HepG2 (cell line): ENCODE measurements around the gene ANKRD44. TPM values are rescaled to one million over a fixed set of nuclear protein-coding genes. Genes with fewer than 3 reads are reported as not detected.

Source experiments
- ATAC-seq: fragments of 200-7000 bp; cut with Tn5 transposase; 3 replicates; pipeline ENCODE4 v1.9.1; 2020; ENCODE audit warnings: mild to moderate bottlenecking, moderate library complexity
- BruUV-seq: library from RNA; stranded (reverse); fragments of 400-500 nt; replicated peaks from 2 replicates; lab custom pipeline; 2021; lab: Mats Ljungman, UMichigan
- CTCF ChIA-PET: fragments of 300-600 bp; formaldehyde crosslinking; extraction: SDS; loops from one replicate; lab custom pipeline; 2021; ENCODE audit warnings: low total read pairs, inconsistent platforms, low intra/inter-chr PET ratio; lab: Yijun Ruan, JAX
- POLR2A ChIA-PET: fragments of 350-600 bp; sonication (Branson Sonifier 250); formaldehyde crosslinking; loops from one replicate; lab custom pipeline; 2020; ENCODE audit warnings: antibody characterized with exemption, inconsistent platforms; lab: Yijun Ruan, JAX
- DNase-seq: peaks from one replicate; pipeline ENCODE4 v3.0.0-alpha.2; 2015; ENCODE audit warnings: low spot score
- FAIRE-seq: peaks from 3 replicates; lab custom pipeline; 2011; peaks lifted over from hg19 to GRCh38; lab: Jason Lieb, UNC
- H2AFZ ChIP-seq: one replicate; pipeline ENCODE4 v1.6.1; 2011; ENCODE audit warnings: low read length, inconsistent platforms
- H3K27ac ChIP-seq: fragments of 300-600 bp; 3 replicates; pipeline ENCODE4 v1.8.0; 2011; ENCODE audit warnings: mixed run types, mild to moderate bottlenecking, mixed read lengths, low read length, inconsistent platforms; ENCODE audit not compliant: insufficient read depth; ENCODE audit errors: extremely low read length
- H3K27me3 ChIP-seq, 2 experiments: fragments of 200-600 bp in 1 of 2; 2 replicates in 1 of 2; 3 replicates in 1 of 2; pipeline versions ENCODE4 v1.6.0 to v1.8.0; 2011; ENCODE audit warnings: low read length in 2 of 2, mild to moderate bottlenecking in 2 of 2, moderate library complexity in 2 of 2, inconsistent platforms in 1 of 2; ENCODE audit not compliant: insufficient read depth in 2 of 2, control insufficient read depth in 1 of 2
- H3K36me3 ChIP-seq, 2 experiments: fragments of 200-600 bp in 1 of 2; replicated peaks in 1 of 2; 2 replicates in 1 of 2; 3 replicates in 1 of 2; pipeline versions ENCODE4 v1.5.1 to v1.8.0; 2011; ENCODE audit warnings: low read length in 2 of 2, inconsistent platforms in 1 of 2; ENCODE audit not compliant: insufficient read depth in 2 of 2, control insufficient read depth in 1 of 2
- H3K4me1 ChIP-seq: 2 replicates; pipeline ENCODE4 v1.5.1; 2012; ENCODE audit warnings: low read length, inconsistent platforms; ENCODE audit not compliant: insufficient read depth
- H3K4me2 ChIP-seq: 2 replicates; pipeline ENCODE4 v1.6.0; 2011; ENCODE audit warnings: low read depth, low read length, inconsistent platforms
- H3K4me3 ChIP-seq, 3 experiments: fragments of 200-600 bp in 1 of 3; sonication (generic), shearing (Covaris generic) in 1 of 3; replicated peaks in 1 of 3; 2 replicates each; pipeline ENCODE4 v1.5.1; 2011 to 2016; ENCODE audit warnings: low read length in 3 of 3, inconsistent platforms in 2 of 3, low read depth in 2 of 3, mild to moderate bottlenecking in 2 of 3, control low read depth in 1 of 3, mixed read lengths in 1 of 3; ENCODE audit not compliant: insufficient read depth in 1 of 3
- H3K79me2 ChIP-seq: one replicate; pipeline ENCODE4 v1.6.1; 2011; ENCODE audit warnings: low read length, inconsistent platforms; ENCODE audit not compliant: insufficient read depth
- H3K9ac ChIP-seq: 2 replicates; pipeline ENCODE4 v1.6.0; 2011; ENCODE audit warnings: mild to moderate bottlenecking, low read depth, low read length, inconsistent platforms; ENCODE audit not compliant: insufficient read depth
- H3K9me3 ChIP-seq: 2 replicates; pipeline ENCODE4 v1.5.1; 2012; ENCODE audit warnings: mild to moderate bottlenecking, low read length
- H4K20me1 ChIP-seq: 2 replicates; pipeline ENCODE4 v1.6.0; 2011; ENCODE audit warnings: inconsistent platforms, mild to moderate bottlenecking, low read length, moderate library complexity; ENCODE audit not compliant: insufficient read depth
- ARNT ChIP-seq: fragments of 450-650 bp; IDR thresholded peaks from 2 replicates; pipeline ENCODE4 v1.6.1; 2017
- BCLAF1 ChIP-seq: fragments of 450-650 bp; IDR thresholded peaks from 2 replicates; pipeline ENCODE4 v1.6.1; 2017; ENCODE audit warnings: mild to moderate bottlenecking
- CREB3 ChIP-seq: sonication (generic); formaldehyde crosslinking; IDR thresholded peaks from 2 replicates; pipeline ENCODE4 v1.5.0; 2020; ENCODE audit warnings: missing genetic modification reagents
- ETS1 ChIP-seq: sonication (generic); formaldehyde crosslinking; IDR thresholded peaks from 2 replicates; pipeline ENCODE4 v1.4.0; 2020; ENCODE audit warnings: missing genetic modification reagents
- FIP1L1 ChIP-seq: fragments of 200-400 bp; formaldehyde crosslinking; IDR thresholded peaks from 2 replicates; pipeline ENCODE4 v1.6.1; 2018; ENCODE audit warnings: low read depth, mild to moderate bottlenecking, low read length, moderate library complexity, borderline replicate concordance; ENCODE audit not compliant: insufficient read depth
- MXD3 ChIP-seq: IDR thresholded peaks from 2 replicates; pipeline ENCODE4 v1.6.1; 2016; ENCODE audit warnings: mild to moderate bottlenecking, missing biosample characterization, missing genetic modification reagents
- MZF1 ChIP-seq: sonication (generic); formaldehyde crosslinking; IDR thresholded peaks from 2 replicates; pipeline ENCODE4 v1.8.1; 2023; ENCODE audit warnings: mild to moderate bottlenecking, missing genetic modification reagents, borderline replicate concordance
- POGZ ChIP-seq: sonication (generic); formaldehyde crosslinking; IDR thresholded peaks from 2 replicates; pipeline ENCODE4 v1.4.0; 2020; ENCODE audit warnings: mild to moderate bottlenecking, missing genetic modification reagents
- POLR2AphosphoS5 ChIP-seq: IDR thresholded peaks from 2 replicates; pipeline ENCODE4 v1.6.1; 2012; ENCODE audit warnings: low read depth, low read length
- SKI ChIP-seq: fragments of 450-650 bp; IDR thresholded peaks from one replicate; pipeline ENCODE4 v1.6.1; 2018; ENCODE audit warnings: mild to moderate bottlenecking; ENCODE audit not compliant: partially characterized antibody
- TBL1XR1 ChIP-seq: fragments of 150-350 bp; IDR thresholded peaks from 2 replicates; pipeline ENCODE4 v1.6.1; 2014; ENCODE audit warnings: borderline replicate concordance, low read length; ENCODE audit not compliant: partially characterized antibody
- THYN1 ChIP-seq: sonication (generic); formaldehyde crosslinking; IDR thresholded peaks from 2 replicates; pipeline ENCODE4 v1.8.1; 2023; ENCODE audit warnings: low read depth, mild to moderate bottlenecking, moderate library complexity, missing genetic modification reagents, borderline replicate concordance
- ZBTB3 ChIP-seq: sonication (generic); formaldehyde crosslinking; IDR thresholded peaks from 2 replicates; pipeline ENCODE4 v1.4.0; 2020; ENCODE audit warnings: low read depth, mild to moderate bottlenecking, moderate library complexity, missing genetic modification reagents, borderline replicate concordance
- ZFP82 ChIP-seq: sonication (generic); formaldehyde crosslinking; IDR thresholded peaks from 2 replicates; pipeline ENCODE4 v1.5.1; 2020; ENCODE audit warnings: mild to moderate bottlenecking, missing genetic modification reagents, borderline replicate concordance
- ZNF704 ChIP-seq: sonication (generic); formaldehyde crosslinking; IDR thresholded peaks from 2 replicates; pipeline ENCODE4 v1.8.1; 2023; ENCODE audit warnings: mild to moderate bottlenecking, inconsistent platforms, moderate library complexity, missing genetic modification reagents, borderline replicate concordance
- ZNF724P ChIP-seq: sonication (generic); formaldehyde crosslinking; IDR thresholded peaks from 2 replicates; pipeline ENCODE4 v1.8.0; 2022; ENCODE audit warnings: missing genetic modification reagents, borderline replicate concordance
- ZNF839 ChIP-seq: sonication (generic); formaldehyde crosslinking; IDR thresholded peaks from 2 replicates; pipeline ENCODE4 v1.4.0; 2020; ENCODE audit warnings: missing genetic modification reagents, mild to moderate bottlenecking, borderline replicate concordance
- ZSCAN22 ChIP-seq: sonication (generic); formaldehyde crosslinking; IDR thresholded peaks from 2 replicates; pipeline ENCODE4 v1.4.0; 2020; ENCODE audit warnings: mild to moderate bottlenecking, missing genetic modification reagents
- WGBS: methylation state at CpG from one replicate; pipeline ENCODE4 v1.1.6; 2017; ENCODE audit warnings: low lambda C conversion rate; 5-methylcytosine and 5-hydroxymethylcytosine counted together
- in situ Hi-C: cut with HindIII; loops from 2 replicates; pipeline ENCODE4 v1.10.0; 2017; ENCODE audit warnings: low pct_unique_long_range_greater_than_20kb; ENCODE audit not compliant: extremely low pct_ligation_motif_present
- intact Hi-C: fragments of 100-400 bp; cut with micrococcal nuclease; formaldehyde crosslinking; loops from one replicate; pipeline ENCODE4 v1.10.0; 2022; ENCODE audit not compliant: unreplicated experiment
- polyA plus RNA-seq, 8 experiments: library from polyadenylated mRNA; depleted of rRNA in 3 of 8; stranded (reverse) in 7 of 8; unstranded in 1 of 8; fragments of >200 nt; fragmentation: Illumina TruSeq in 4 of 8; extraction: Trizol in 4 of 8; gene quantifications; 2 replicates each; pipeline versions ENCODE4 v1.2.1 to v1.2.3, GENCODE V29; 2011 to 2016; ENCODE audit warnings: low read depth in 4 of 8, missing spikeins in 1 of 8, mixed read lengths in 1 of 8; ENCODE audit not compliant: insufficient read depth in 1 of 8
- total RNA-seq, 5 experiments: library from RNA; depleted of rRNA; stranded (reverse); fragments of >200 nt; fragmentation: Illumina TruSeq; extraction: Trizol; gene quantifications; 2 replicates each; pipeline ENCODE4 v1.2.3, GENCODE V29; 2016; ENCODE audit warnings: low read depth in 1 of 5

ANKRD44 gene
- total and polyA plus RNA-seq, 2 of the 13 experiments (the other 11 are each of a cell fraction or from before 2014, with no cell fraction given): 0.04 to 0.11 TPM

- peak overlapping the region; percentile 21 for H2AFZ ChIP-seq
- ChIA-PET CTCF (no interaction called here), POLR2A (interaction anchor here (1.0 kb wide), 1 partner anchor 295 kb away, joined by 4 read pairs; the partner anchor contains the start of gene COQ10B)
- DNase-seq: no peak
- no peaks in the 10 kb centered on the region for H3K79me2 ChIP-seq
- no peak overlapping the region; a peak in 1 of 6 replicates for H3K4me3 ChIP-seq
- H3K27me3 ChIP-seq: peaks cover 0 to 4% of the 10 kb centered on the region in 2 experiments; a peak in 2 of 5 replicates
- no peaks in the 10 kb centered on the region for H3K36me3 ChIP-seq
- H3K9me3 ChIP-seq: no peaks in the 10 kb centered on the region
- no peak; the same call in 2 of the 3 replicates for ATAC-seq
- BruUV-seq: no TSS peak
- H3K4me2 ChIP-seq: peak overlapping the region; percentile 63
- peaks cover 37% of the 10 kb centered on the region for H3K4me1 ChIP-seq
- in situ Hi-C loops: no loop called here
- H3K27ac ChIP-seq: no peak overlapping the region
- intact Hi-C loops: no loop called here
- FAIRE-seq: no peak
- 63% methylated on average over 9 of the region's 9 CpGs for WGBS
- H3K9ac ChIP-seq: no peak overlapping the region
- no peaks in the 10 kb centered on the region for H4K20me1 ChIP-seq
- no peak for TF ChIP-seq ZNF724P (CRISPR knock-in tag)
- no peak for TF ChIP-seq POGZ
- no peak for TF ChIP-seq ZNF839 (CRISPR knock-in tag)
- TF ChIP-seq ZNF704 (CRISPR knock-in tag): no peak
- TF ChIP-seq CREB3 (CRISPR knock-in tag): no peak
- no peak for TF ChIP-seq THYN1 (CRISPR knock-in tag)
- TF ChIP-seq FIP1L1: no peak
- no peak for TF ChIP-seq POLR2AphosphoS5
- TF ChIP-seq BCLAF1: no peak
- no peak for TF ChIP-seq ZBTB3 (CRISPR knock-in tag)
- TF ChIP-seq SKI: no peak
- TF ChIP-seq ARNT: no peak
- no peak for TF ChIP-seq MXD3 (CRISPR knock-in tag)
- no peak for TF ChIP-seq ETS1 (CRISPR knock-in tag)
- TF ChIP-seq TBL1XR1: no peak
- TF ChIP-seq ZFP82: no peak
- no peak for TF ChIP-seq MZF1 (CRISPR knock-in tag)
- TF ChIP-seq ZSCAN22 (CRISPR knock-in tag): no peak
Measured at GRCh38 chr2:197157879-197158537, 152.6 kb downstream of the ANKRD44 start.
